Body of pancreas (tissue), 4 donors: ENCODE measurements around the gene KRT16.
"Not testable (repeated sequence)": the region's sequence is repeated elsewhere in the genome, so short reads cannot be mapped to it uniquely, and the experiment has no call there.

Experiments used
- POLR2A ChIP-seq, 3 donors: fragments of 450-650 bp; IDR thresholded peaks; one replicate each; pipeline ENCODE4 v1.6.1; 2016; ENCODE audit warnings: antibody characterized with exemption in 3 of 3, mild to moderate bottlenecking in 2 of 3
- TF ChIP-seq, protein P1 (sequence below), 7 experiments: fragments of 450-650 bp in 4 of 7; fragments of 200-600 bp in 3 of 7; sonication (generic) in 3 of 7; IDR thresholded peaks; one replicate each; pipeline ENCODE4 v1.5.1; 2016 to 2019; ENCODE audit warnings: antibody characterized with exemption in 7 of 7

- TF ChIP-seq, protein P1, sequence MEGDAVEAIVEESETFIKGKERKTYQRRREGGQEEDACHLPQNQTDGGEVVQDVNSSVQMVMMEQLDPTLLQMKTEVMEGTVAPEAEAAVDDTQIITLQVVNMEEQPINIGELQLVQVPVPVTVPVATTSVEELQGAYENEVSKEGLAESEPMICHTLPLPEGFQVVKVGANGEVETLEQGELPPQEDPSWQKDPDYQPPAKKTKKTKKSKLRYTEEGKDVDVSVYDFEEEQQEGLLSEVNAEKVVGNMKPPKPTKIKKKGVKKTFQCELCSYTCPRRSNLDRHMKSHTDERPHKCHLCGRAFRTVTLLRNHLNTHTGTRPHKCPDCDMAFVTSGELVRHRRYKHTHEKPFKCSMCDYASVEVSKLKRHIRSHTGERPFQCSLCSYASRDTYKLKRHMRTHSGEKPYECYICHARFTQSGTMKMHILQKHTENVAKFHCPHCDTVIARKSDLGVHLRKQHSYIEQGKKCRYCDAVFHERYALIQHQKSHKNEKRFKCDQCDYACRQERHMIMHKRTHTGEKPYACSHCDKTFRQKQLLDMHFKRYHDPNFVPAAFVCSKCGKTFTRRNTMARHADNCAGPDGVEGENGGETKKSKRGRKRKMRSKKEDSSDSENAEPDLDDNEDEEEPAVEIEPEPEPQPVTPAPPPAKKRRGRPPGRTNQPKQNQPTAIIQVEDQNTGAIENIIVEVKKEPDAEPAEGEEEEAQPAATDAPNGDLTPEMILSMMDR (IDR thresholded peaks at IDR 0.05) = not testable (repeated sequence)
- not testable (repeated sequence) for TF ChIP-seq POLR2A (IDR thresholded peaks at IDR 0.05)
Observed at GRCh38 chr17:41576740-41577139, 35.8 kb downstream of the KRT16 start.
